GM20000 (cell line): Measurements from ENCODE around the gene GRM7.

Experiments
- DNase-seq: peaks from one replicate; pipeline ENCODE4 v3.0.0; 2012; ENCODE audit warnings: low spot score
- CTCF ChIP-seq: IDR thresholded peaks from 2 replicates; pipeline ENCODE4 v1.5.1; 2012; ENCODE audit warnings: mild to moderate bottlenecking, control low read depth; ENCODE audit errors: extremely low read depth, missing control alignments

The GRM7 gene

DNA sequence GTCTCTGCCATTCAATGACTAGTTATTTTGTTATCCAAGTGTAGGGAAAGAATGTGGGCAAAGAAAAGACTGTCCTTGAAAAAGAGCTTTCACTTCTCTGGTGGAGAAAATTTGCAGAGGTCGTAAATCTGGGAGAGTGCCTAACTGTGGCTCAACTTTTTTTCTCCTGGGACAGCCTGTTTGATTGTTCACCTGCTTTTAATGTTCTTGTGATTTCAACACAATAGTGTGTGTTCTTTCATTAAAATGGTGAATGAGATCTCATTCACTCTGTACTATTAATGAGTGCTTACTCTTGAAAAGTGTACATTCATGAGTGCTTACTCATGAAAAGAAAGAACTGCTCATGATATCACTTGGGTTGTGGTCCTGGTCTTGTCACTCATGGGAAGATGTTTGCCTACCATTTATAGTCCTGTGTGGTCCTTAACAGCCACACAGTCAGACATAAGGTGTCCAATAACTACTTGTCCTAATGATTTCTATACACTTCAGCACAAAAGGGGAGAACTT, 567.3 kb downstream of the GRM7 start:
- TF ChIP-seq CTCF, result no peak
- no peak for DNase-seq

DNA sequence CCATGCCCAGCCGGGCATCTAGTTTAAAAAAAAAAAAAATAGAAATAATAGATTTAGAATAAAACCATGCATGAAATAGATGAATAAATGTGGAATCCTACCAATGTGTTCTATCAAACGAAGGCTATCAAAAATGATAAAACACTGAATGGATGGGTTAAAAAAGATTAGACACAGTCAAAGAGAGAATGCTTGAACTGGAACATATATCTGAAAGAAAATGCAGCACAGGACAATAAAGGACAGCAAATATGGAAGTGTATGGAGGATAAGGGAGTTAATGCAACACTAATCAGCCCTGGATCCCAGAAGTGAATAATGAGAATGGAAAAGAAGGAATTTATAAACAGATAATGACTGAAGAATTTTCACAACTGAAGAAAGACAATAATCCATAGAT, 571.7 kb downstream of the GRM7 start:
- no peak for DNase-seq
- no peak for TF ChIP-seq CTCF

DNA sequence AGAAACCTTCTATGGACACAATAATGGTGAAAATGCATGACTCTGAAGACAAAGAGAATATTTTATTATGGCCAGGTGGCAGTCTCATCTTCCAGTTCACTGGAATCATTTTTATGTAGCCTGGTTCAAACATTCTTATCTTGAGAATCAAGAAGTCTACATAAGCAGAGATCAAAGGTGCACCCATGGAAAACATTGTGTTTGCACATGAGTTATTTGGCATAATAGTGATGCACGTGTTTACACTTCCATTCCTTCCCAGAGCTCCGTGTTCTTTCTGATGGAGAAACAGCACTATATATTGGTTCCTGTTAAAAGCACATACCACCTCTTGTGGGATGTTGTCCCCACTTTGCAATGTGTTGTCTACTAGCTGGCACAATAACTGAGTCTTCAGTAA, 572.2 kb downstream of the GRM7 start:
- no peak for TF ChIP-seq CTCF

GRCh38 chr3:7436542-7436941, 575.6 kb downstream of the GRM7 start:
- DNase-seq, result no peak
- TF ChIP-seq CTCF, result no peak

More for the DNA sequence above, 572.2 kb downstream of the GRM7 start:
- no peak for DNase-seq

GRCh38 chr3:7437231-7437630, 576.3 kb downstream of the GRM7 start:
- no peak for TF ChIP-seq CTCF
- DNase-seq, result no peak

DNA sequence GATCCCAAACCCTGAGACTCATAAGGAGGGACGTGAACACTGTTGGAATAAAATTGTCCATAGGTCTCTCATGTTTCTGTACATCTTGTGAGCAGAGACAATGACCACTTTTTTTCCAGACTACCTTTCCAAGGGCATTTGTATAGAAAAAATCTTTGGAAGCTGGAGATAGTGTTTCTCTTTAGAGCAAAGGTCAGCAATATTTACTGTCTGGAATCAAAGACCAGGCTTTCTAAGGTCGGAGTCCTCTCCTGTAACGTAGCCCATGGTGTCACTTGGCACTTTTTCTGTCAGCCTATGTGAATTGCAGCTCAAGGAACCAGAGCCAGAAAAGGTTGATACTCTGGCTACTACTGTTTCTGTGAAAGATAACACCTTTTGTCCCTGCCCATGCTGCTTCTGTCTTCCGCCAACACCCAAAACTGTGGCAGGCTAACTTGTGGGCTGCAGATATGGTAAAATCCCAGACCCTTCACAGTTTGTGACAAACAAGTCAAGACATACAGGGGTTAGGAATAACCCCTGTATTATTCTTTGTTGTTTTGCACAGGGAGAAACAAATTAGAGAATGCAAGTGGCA, 578.3 kb downstream of the GRM7 start:
- no peak for DNase-seq
- TF ChIP-seq CTCF, result no peak

- TF ChIP-seq CTCF, result no peak
- no peak for DNase-seq
Observed at GRCh38 chr3:7444886-7445285, 584.0 kb downstream of the GRM7 start.
